HG03432 (cell line): ENCODE measurements around the gene ALDH5A1.

Experiments
- ATAC-seq: cut with Tn5 transposase; IDR thresholded peaks from one replicate; pipeline ENCODE4 v1.9.1; 2021; ENCODE audit warnings: mild to moderate bottlenecking, moderate library complexity; ENCODE audit not compliant: unreplicated experiment

ALDH5A1 gene

DNA sequence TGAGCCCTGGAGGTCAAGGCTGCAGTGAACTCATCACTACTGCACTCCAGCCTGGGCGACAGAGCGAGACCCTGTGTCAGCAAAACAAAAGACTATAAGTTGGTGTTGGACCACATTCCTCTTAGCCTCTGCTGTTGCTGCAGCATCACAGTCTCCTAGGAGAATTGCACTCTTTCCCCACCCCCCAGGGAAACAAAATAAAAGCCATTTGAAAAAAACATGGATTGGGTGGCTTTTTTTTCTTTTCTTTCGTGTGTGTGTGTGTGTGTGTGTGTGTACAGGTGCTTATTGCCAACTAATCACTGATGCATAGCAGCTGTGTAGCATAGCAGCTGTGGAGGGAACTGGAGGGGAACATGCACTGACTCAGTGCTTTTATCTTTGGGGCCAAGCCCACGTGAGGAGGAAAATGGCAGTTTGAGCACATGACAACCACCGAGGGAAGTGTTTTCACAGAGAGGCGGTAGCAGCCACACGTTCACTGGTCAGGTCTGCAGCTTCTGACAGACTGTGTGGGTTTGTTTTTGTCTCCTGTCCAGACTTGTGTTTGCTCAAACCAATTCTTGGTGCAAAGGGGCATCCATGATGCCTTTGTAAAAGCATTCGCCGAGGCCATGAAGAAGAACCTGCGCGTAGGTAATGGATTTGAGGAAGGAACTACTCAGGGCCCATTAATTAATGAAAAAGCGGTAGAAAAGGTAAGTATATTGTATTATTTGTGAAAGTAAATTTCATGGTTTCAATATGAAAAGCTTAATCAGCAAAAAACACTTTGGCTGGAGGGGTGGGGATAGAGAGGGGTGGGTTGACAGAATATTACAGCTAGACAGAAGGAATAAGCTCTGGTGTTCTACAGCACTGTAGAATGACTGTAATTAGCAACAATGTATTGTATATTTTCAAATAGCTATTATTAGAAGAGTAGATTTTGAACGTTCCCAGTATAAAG, 27.7 kb downstream of the ALDH5A1 start:
- ATAC-seq, result peak; percentile 35

DNA sequence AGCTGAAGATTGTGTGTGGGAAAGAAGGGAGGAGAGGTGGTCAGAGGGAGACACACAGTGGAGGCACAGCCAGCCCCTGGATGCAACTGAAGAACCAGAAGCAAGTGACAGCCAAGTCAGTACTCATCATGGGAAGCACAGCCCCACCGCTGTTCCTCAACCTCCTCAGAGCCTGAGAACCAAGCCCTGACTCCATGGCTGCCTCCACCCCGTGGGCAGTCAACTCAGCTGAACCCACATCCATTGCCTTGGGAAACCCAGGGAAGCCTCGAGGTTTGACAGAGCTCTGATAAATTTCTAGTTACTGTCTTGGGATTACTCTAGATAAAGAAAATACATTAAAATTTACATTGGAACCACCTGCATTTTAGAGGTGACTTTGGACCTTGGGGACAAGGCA, 29.6 kb downstream of the ALDH5A1 start:
- ATAC-seq, result no peak

DNA sequence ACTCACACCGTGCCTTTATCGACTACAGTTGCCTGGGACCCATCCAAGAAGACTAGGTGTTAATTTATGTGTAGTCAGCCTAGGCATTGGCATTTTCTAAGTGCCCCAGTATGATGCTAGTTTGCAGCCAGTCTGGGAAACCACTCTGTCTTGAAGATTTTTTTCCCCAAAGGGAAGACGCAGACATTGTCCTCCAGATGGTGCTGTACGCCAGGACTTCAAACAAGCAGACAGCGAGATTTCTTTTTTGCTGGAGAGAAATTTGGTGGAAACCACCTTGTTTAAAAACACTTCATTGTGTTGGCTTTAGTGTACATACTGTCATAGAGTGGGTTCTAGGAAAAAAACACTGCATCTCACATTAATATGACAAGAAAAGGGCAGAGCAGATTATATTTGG, 30.0 kb downstream of the ALDH5A1 start:
- peak; percentile 35 for ATAC-seq

DNA sequence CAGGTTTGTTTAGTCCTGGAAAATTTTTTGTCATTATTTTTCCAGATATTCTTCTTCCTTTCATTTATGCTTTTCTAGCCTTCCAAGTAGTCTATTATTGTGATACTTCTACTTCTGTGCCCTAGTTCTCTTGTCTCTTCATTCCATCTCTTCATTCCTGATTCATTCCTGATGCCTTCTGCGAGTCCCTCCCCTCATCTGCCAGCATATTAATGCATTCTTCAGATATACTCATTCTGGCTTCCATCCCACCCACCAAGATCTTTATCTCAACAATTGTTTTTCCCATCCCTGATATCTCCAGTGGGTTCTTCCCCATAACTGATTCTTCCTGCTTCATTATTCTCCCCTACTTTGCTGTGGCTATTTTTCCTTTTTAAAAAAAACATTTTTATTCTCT, 35.2 kb downstream of the ALDH5A1 start:
- ATAC-seq, result no peak

DNA sequence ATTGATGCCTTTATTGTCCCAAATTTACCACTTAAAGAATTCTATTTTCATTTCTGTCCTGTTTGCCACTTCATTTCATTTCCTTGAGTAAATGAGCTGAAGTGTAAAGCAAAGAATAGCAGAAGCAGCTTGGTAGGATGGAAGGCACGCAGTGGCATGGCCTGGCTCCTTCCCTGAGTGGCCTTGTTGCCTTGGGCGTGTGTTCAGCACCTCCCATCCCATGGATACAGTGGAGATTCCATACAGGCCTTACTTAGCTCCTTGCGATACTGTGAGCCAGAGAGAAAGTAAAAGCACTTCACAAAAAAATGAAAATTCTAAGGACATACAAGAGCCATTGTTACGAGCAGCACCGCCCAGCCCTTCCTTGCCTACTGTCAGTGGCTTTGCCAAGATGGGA, 39.6 kb downstream of the ALDH5A1 start:
- no peak for ATAC-seq

DNA sequence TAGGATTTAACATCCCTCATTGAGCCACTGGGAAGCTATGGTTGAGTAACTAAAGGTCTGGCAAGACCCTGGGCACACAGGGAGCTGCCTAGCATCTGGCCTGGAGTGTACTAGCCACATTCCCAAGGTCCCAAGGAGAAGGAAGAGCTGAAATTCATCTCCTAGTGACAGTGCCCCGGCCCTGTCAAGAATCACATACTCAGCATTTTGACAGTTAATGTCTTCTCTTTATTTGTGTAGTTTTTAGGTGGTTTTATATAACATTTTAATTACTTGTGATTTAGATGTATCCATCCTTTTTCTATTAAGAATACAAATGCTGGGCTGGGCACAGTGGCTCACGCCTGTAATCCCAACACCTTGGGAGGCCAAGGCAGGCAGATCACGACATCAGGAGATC, 40.4 kb downstream of the ALDH5A1 start:
- no peak for ATAC-seq

DNA sequence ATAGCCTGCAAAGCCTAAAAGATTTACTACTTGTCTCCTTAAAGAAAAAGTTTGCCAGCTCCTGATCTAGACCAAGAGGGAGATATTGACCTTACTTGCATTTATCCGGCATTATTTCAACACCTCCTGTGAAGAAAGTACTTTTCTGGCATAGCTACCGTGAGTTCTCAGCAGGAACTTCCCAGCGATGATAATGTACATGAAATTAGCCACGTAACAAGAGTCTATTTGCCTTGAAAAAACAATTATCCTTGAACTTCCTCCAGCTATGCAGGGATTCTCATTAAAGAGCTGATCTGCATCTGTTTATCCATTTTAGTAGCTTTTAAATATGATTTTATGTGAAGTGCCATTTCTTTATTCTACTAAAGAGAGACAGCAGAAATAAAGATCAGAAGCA, 41.7 kb downstream of the ALDH5A1 start:
- ATAC-seq, result no peak

DNA sequence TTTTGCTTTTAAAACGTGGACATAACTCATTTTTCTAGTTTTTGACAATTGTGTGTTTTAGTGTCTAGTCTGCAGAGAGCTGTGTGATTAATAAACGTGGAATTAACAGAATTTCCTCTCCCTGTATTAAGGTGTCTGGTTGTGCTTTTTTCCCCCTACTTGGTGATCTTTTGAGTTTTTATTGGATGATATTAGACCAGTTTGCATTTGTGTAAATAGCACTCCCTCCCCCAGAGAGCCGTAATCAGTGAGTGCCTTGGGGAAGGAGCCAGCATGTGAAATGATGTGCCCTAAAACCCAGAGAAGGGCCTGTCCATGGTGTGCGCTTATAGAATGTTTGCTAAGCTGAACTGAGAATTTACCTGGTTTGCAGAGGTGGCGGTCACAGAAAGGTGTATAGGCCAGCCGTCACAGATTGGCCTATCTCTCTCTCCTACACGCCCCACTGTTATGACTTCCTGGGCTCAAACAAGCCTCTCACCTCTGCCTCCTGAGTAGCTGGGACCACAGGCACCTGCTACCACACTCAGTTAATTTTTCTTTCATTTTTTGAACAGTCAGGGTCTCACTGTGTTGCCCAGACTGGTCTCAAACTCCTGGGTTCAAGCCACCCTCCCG, 42.4 kb downstream of the ALDH5A1 start:
- no peak for ATAC-seq

DNA sequence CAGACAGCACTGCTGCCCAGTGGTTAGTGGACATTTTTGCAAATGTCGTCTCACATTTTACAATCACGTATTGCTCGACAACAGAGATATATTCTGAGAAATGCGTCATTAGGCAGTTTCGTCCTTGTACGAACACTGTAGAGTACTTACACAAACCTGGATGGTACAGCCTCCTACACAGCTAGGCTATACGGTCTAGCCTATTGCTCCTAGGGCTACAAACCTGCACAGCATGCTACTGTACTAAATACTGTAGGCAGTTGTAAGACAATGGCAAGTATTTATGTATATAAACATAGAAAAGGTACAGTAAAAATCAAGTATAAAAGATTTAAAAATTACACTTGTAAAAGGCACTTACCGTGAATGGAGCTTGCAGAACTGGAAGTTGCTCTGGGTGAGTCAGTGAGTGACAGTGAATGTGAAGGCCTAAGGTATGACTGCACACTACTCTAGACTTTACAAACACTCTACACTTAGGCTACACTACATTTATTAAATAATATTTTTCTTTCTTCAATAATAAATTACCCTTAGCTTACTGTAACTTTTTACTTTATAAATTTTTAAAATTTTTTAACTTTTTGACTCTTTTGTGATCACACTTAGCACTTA, 43.1 kb downstream of the ALDH5A1 start:
- ATAC-seq, result no peak

DNA sequence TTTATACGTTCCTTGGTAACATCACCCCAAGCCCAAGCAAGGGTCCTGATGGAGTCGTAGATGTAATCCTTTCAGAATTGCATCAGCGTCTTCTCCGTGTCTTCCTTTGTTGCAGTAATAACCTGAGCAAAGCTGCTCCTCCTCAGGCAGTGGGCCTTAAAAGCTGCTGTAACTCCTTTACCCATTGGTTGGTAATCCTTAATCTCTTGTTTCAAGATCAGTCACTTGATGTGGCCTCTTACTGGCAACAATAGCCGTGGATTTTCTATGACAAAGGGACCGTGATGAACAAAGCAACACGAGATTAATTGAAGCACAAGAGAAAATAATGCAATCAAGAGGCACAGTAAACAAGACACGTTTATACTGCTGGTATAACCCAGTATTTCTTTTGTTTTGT, 44.6 kb downstream of the ALDH5A1 start:
- no peak for ATAC-seq

DNA sequence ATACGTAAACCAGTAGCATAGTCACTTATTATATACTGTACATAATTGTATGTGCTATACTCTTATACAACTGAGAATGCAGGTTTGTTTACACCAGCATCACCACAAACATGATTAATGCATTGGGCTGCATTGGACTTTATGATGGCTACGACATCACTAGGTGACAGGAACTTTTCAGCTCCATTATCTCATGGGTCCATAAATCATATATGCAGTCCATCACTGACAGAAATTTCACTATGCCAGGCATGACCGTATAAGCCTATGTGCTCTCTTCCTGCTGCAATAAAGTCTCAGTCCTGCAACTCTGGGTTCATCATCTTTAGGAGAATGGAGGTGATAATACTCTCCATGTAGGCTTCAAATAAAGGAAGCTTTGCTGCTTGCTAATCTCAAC, 45.4 kb downstream of the ALDH5A1 start:
- no peak for ATAC-seq

DNA sequence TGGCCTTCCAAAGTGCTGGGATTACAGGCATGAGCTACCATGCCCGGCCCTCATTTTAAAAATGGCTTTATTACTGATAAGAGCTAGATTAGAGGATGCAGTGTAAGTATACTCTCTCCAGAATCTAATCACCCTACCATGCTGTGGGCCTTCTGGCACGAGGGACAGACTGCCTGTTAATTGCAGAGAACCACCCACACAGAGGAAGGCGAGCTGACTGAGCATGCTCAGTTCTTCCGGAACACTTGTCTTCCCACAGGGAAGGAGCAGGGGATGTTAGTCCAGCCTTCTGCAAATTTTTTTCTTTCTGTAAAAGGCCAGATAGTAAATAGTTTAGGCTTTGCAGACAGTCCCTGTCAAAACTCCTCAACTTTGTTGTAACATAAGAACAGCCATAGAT, 48.9 kb downstream of the ALDH5A1 start:
- ATAC-seq, result no peak

DNA sequence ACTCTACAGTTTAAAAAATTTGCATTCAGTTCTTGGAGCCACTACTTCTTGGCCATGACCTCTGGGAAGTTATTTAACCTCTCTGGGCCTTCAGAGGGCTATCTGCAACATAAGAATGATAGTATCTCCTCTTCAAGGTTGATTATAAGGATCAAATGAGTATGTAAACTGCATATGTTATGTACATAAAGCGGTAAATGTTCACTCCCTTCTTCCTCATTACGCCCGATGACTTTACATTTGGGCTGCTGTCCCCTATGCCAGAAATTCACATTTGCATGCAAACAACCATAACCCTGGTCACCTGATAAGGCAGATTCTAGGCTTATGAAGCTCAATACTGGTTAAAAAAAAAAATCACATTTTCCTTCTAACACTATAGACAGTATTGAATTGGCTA, 50.4 kb downstream of the ALDH5A1 start:
- ATAC-seq, result no peak

DNA sequence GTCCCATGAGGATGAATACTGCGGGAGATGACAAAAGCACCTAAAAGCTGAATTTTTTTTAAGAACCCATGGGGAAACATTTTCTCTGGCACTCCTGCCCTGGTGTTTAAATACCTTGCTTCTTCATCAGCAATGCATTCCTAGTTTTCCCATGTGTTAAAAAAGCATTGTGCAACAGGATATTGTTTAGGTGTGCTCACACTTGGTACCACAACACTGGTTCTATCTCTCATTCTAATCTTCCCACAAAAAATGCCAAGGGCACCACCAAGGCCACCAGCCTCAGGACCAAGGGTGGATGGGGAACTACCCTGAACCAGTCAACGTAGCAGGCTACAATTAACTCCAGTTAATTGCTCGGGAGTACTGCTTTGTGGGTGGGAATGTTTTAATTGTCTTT, 50.9 kb downstream of the ALDH5A1 start:
- ATAC-seq, result no peak

DNA sequence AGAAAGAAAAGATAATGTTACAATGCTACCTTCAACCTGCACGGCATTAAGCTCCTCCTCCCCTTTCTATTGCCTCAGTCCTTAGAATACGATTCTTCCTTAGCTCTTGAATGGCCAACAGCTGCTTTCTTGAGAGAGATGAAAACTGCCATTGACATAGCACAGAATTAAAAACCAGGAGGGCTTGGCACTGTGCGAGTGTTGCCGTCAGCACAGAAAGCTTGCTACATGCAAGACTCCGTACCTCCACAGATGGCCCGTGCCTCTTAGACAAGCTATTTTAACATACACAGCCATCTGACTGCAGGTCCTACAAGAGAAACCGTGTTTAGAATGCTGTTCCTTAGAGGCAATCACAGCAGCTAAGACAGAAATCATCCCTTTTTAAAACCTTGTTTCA, 51.7 kb downstream of the ALDH5A1 start:
- ATAC-seq, result no peak

DNA sequence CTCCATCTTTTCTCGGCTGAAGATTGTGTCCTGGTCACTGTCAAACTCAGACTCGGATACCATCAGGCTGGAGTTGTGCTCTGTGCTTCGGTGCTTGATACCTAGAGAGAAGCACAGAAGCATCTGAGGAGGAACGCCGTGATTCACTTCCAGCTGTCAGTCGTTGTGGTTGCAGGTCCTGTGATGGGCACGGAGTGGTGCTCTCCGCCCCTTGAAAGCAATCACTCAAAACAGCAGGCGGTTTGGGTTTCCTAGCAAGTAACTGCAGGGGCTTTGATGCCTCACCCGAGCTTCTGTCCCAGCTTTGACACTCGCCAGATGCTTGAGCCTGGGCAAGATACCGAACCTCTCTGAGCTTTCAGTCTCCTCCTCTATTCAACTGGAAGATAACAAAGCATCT, 52.5 kb downstream of the ALDH5A1 start:
- ATAC-seq, result no peak

DNA sequence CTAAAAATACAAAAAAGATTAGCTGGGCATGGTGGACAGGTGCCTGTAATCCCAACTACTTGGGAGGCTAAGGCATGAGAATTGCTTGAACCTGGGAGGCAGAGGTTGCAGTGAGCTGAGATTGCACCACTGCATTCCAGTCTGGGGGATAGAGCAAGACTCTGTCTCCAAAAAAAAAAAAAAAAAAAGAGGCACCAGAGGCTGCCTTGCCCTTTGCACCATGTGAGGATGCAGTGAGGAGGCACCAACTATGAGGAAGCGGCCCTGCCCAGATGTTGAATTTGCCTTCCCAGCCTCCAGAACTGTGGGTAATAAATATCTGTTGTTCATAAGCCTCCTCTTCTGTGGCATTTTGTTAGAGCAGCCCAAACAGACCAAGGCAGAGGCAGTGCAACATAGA, 54.4 kb downstream of the ALDH5A1 start:
- no peak for ATAC-seq

DNA sequence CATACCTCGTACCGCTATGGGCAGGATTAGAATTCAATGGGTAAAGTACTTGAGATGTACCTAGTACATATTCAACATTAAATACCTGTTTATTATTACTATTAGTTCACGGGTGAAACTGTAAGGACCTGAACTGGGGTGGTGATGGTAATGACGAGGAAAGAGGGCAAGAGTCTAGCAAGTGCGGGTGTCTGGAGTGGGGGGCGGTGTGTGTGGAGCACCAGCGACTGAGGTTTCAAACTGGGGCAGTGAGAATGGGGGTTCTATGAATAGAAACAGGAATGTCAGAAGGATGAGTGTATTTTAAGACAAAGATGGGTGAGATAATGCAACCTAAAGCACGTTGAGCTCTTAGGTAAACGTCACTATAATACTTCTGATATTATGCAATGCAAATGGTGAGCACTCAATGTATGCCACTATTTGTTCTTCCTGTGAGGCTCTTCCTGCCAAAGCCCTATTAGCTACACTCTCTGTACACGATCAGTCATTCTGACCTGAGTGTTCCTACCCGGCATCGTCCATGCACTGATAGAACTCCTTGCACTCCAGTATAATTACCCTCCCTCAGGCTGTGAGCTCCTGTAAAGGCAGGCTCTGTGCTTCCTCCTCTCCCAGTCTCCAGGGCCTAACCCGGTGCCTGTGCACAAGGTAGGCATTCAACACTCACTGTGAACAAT, 55.0 kb downstream of the ALDH5A1 start:
- ATAC-seq, result no peak

DNA sequence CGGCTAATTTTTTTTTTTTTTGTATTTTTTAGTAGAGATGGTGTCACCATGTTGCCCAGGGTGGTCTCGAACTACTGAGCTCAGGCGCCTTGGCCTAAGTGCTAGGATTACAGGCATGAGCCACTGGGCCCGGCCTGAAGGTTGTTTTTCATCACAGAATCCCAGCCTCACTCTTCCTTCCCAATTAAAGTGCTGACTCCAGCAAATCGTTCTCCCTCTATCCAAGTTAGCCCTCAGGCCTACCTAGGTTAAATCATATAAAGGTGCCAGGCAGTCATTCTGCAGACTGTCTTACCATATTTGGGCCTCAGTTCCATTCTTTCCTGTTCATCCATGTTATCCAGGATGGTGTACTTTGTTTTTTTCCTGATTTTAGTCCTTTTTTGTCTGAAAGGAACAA, 56.4 kb downstream of the ALDH5A1 start:
- ATAC-seq, result no peak

DNA sequence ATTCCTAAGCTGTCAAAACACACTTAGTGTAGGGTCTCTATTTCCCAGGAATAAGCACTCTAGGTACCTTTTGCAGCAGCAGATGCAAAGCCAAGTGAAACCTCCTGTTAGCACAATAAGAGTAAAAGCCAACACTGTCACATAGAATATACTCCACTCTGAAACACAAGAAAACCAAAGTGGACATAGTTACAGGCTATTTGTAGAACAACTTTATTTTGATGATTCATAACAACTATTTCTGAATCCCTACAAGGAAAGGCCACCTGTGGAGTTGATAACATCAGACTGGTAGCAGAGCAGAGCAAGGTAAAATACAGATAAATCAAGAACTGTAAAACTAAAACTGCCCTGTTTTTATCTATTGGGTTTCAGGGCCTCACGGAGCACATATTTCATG, 59.7 kb downstream of the ALDH5A1 start:
- ATAC-seq, result peak; percentile 47

DNA sequence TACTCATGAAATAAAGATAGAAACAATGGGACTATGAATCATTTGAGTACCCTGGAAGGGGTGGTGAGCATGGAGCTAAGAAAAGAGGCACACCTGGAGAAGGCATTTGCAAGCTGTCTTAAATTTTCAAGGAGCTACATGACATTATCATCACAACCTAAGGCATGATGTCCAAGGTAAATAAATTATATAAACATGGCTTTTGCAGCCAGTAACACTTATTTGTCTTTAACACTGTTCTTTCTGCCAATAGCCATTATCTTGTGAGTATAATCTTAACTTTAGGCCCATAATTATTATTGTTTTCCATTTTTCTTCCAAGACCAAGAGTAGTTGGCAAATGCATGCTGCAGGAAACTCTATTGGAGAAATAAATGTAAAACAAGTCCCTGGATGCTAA, 63.7 kb downstream of the ALDH5A1 start:
- ATAC-seq, result no peak

DNA sequence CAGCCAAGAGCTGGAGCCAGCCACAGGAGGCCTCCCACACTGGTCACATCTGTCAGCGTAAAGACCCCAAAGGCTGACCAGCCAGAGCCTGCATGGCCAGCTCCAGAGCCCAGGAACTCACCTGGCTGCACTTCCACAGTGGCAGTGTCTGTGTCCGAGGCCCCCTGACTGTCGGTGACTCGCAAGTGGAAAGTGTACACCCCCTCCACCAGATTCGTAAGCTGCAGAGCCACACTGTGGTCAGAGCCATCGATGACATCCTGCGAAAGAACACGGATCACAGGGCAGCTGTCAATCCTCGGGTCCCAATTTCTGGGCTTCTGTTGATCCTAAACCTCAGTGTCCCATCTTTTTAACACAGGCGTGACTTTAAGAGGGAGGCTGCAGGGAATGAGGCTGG, 69.3 kb downstream of the ALDH5A1 start:
- ATAC-seq, result no peak
